Germinal center (tissue), 1 donor: Measurements from ENCODE around the gene NHERF2.

Source experiments
- DNase-seq: peaks from one replicate; pipeline ENCODE4 v3.0.0; 2012; ENCODE audit warnings: mixed read lengths, low spot score

NHERF2 gene

DNA sequence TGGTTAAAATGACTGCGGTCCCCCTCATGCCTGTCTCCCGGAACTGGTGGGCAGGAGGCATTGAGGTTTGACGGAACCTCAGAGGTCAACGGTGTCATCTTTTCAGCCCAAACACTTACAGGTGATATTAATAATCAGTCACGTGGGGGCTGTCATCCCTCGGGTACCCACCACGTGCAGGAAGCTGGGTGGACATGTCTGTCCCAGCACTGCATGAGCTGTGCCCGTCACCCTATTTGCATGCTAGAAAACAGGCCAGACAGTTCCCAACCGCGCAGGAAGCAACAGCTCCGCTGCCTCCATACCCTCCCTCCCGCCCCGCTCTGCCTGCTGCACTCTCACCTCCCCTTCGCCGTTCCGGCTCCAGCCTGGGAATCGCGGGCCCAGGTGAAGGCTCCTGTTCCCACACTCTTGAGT, 35.6 kb upstream of the NHERF2 start:
- peak; percentile 82 for DNase-seq

DNA sequence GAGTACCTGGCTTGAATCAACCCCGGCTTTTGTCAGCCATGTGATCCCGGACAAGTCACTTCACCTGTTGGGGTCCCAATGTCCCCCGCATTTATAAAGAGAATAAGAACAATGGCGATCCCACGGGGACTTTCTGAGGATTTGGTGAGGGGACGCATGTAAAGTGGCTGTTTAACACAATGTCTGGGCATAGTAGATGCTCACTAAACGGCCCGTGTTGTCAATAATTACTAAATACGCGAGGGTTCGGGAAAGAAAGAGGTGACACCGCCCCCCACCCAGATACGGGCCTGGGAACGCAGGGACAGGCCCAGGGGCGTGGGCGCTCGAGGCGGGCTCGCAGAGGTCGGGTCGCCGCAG, 35.1 kb upstream of the NHERF2 start:
- no peak for DNase-seq

DNA sequence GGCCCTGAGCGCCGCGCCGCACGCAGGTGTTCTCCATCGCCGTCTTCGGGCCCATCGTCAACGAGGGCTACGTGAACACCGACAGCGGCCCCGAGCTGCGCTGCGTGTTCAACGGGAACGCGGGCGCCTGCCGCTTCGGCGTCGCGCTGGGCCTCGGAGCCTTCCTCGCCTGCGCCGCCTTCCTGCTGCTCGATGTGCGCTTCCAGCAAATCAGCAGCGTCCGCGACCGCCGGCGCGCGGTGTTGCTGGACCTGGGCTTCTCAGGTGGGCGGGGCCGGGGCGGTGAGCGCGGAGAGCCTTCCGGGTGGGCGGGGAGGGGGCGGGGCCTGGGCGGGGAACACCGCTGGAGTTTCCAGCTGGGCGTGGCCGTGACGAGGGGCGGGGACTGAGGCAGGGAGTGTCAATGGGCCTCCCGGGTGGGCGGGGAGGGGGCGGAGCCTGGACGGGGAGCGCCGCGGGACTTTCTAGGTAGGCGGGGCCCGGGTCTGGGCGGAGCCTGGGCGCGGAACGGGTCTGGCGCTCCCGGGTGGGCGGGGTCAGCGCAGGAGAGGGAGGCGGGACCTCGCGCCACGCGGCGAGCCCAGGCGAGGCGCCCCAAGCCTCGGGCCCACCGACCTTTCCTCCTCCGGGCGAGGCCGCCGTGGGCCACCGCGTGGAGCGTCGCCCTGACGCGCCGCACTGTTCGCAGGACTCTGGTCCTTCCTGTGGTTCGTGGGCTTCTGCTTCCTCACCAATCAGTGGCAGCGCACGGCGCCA, 34.6 kb upstream of the NHERF2 start:
- peak; percentile 98 for DNase-seq

DNA sequence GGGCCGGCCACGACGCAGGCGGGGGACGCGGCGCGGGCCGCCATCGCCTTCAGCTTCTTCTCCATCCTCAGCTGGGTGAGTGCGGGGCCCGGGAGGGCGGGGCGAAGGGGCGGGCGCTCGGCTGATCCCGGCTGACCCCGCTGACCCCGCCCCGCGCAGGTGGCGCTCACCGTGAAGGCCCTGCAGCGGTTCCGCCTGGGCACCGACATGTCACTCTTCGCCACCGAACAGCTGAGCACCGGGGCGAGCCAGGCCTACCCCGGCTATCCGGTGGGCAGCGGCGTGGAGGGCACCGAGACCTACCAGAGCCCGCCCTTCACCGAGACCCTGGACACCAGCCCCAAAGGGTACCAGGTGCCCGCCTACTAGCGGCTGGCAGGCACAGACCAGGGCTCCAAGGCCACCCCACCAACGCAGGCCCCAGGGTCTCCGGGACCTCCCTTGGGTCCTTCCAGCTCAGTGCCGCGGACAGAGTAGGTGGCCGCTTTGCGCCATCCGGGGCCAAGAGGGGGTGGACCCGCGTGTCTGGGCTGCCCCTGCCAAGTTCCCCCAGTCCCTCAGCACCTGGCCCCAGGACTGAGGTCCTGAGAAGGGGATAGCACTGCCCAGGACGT, 33.9 kb upstream of the NHERF2 start:
- DNase-seq: no peak

DNA sequence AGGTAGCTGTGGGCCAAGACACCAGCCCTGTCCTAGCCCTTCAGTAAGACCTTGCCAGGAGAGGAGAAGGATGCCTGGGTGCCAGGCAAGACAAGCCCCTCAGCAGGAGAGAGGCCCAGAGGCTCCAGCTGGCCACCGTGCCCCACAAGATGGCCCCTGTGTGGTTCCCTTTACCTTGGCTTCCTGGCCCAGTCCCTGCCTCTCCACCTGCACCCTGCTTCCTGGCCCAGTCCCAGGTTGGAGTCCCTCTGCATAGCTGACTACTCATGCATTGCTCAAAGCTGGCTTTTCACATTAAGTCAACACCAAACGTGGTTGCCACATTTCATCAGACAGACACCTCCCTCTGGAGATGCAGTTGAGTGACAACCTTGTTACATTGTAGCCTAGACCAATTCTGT, 33.0 kb upstream of the NHERF2 start:
- no peak for DNase-seq

DNA sequence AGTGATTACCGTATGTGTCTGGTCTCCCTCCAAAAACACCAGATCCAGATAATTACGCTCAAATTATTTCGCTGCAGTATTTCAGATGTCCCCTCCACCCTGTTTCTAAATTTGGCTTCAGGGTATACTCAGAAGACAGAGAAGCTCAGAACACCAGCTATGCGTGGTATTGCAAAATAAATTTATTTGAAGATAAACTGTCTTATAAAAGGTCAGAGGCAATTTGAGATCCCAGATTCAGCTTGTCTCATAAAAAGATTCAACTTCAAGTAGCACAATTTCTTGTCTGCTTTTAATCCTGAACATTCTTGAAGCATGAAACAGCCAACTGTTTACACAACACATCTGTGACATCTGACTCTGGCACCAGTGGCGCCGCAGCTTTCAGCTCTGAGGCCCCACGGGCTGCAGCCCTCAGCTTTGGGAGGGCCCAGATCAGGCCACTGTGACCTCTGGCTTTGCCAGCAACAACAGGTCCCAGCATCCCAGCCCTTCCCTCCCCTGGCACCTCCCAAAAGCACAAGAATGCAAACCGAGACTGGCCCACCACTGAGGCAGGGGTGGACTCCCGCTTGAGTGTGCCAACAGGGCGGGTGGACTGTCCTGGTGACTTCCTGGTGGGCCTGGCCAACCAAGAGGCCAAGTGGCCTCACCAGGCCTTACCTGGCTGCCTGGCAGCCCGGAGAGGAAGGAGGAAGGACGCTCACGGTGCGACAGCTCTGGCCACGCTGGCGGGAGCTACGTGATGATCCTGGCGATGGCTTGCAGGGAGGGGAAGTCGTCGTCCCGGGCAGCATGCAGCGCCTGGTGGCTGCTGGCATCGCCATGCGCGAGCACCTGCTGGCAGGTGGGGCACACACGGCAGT, 29.0 kb upstream of the NHERF2 start:
- DNase-seq: no peak

DNA sequence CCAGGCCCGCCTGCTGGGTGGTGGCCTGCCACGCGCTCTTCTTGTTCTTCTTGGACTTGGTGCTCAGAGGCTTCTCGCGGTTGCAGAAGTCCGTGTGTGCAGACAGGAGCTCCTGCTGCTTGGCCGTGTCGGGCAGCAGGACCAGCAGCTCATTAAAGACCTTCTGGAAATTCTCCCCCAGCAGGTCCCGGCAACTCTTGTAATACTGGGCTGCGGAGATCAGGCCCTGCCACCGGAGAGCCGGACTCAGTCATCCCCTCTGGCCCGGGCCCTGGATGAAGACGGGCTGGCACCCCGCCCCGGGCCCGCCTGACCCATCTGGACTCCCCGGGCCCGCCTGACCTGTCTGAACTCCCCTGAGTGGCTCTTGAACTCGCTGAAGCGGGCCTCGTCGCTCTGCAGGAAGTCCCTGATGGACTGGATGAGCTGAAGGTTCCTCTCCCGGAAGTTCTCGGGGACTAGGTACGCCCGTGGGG, 28.3 kb upstream of the NHERF2 start:
- no peak for DNase-seq

DNA sequence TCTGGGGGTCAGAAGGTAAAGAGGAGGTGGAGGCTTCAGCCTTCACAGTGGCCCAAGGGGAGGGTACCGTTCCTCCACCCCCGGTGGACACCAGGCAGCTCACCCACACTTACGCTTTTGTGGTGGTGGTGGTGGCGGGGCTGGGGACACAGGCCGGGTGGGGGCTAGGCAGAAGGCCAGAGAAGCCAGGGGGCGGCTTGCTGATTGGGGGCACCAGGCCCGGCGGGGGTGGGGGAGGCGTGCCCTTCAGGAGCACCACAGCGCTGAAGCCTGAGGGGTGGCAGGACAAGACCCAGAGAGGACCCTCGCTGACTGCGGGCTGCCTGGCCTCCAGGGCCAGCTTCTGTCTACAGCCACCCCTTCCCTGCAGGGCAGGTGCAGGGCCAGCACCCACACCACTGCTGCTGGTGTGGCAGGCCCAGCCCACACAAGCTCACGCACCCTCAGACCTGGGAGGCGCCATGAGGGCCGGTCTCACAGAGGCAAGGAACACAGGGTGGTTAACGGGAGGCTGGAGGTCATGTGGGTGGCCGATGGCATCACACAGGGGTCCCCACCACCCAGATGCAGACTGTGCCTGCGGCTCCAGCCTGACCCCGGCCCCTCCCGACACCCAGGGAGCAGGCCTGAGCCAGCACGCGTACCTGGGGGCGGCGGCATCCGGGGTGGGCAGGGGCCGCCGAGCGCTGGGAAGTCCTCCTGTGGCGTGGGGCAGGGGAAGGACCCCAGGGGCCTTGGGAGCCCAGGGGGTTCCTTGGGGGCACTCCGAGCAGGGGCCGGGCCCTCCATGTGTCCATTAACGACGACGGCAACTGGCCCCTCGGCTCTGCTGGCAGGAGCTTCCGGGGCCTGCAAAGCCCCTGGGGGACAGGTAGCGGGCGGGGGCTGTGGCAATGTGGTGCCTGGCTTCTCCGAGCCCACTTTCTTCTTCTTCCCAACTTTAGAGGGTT, 27.6 kb upstream of the NHERF2 start:
- DNase-seq: no peak

DNA sequence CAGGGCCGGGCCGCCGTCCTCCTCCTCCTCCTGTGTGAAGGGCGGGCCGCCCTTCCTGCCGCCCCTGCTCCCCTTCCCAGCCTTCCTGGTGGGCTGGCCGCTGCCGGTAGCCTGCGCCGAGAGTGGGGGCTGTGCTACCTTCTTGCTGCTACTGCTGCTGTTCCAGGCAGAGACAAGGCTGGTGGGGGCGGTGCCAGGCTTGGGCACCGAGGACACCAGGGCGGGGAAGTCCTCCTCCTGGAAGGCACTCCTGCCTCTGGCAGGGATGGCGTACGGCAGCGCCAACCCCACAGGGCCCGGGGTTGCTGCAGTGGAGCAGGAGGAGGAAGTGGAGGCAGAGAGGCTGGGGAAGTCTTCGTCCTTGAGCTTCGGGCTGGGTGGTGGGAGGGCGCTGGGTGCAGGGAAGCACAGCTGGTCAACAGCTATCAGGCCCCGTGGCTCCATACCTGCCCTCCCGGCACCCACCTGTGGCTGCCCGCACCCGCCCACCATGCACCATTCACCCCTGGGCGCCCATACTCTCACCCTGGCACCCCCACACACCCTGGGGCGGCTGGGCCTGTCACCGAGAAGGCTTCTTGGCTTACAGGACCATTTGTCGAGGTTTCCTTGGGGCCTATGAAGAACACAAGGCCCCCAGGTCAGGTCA, 26.7 kb upstream of the NHERF2 start:
- DNase-seq: no peak

DNA sequence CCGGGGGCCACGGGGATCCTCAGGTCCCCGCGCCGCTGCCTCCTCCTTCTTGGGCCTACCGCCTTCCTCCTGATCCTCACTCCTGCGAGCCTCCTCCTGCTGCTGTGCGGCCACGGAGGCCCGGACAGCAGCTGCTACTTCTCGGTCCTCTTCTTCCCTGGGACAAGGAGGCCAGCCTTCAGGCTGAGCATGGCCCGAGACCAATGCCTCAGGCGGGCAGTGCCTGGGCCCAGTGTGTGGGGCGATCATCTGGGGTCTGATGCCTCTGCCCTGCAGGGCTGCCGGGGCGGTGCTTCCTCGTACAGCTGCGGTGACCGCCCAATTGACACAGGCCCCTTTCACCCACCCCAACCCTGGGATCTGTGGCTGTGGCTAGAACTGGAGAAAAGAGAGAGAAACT, 25.7 kb upstream of the NHERF2 start:
- no peak for DNase-seq

DNA sequence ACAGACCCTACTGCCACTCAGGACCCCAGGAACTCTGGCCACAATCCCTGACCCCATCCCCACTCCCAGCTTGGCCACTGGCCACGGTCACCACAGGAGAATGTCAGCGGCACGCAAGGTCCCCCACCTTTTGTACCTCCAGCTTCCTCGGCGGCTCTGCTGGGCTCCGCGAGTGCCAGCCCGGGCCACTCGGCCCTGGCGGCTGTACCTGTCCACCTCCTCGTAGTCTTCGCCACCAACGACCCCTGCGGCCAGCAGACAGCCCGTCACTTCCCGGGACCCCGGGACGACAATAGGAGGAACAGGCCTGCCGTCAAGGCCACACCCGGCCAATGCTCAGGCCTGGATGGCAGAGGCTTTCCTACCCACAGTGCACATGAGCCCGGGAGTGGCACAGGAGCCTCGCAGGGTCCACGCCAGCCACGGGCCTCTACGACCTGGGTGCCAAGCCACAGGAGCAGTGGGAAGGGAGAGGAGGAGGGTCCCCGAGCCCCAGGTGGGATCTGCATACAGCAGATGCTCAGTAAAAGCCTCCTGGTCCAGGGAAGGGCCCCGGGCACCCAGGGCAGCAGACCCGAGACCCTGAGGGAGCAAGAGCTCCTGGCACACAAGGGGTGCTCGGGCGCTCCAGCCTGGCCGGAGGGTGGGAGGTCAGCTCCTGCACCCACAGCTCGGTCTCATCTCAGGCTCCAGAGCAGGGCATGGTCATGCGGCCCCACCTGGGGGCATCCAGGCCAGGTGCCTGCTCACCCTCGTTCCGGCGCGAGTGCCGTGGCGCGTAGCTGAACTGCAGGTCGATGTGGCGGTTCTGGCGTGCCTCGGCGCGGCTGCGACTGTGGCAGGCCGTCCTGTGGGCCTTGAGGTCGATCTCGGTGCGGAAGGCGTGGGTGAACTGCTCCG, 25.0 kb upstream of the NHERF2 start:
- no peak for DNase-seq

DNA sequence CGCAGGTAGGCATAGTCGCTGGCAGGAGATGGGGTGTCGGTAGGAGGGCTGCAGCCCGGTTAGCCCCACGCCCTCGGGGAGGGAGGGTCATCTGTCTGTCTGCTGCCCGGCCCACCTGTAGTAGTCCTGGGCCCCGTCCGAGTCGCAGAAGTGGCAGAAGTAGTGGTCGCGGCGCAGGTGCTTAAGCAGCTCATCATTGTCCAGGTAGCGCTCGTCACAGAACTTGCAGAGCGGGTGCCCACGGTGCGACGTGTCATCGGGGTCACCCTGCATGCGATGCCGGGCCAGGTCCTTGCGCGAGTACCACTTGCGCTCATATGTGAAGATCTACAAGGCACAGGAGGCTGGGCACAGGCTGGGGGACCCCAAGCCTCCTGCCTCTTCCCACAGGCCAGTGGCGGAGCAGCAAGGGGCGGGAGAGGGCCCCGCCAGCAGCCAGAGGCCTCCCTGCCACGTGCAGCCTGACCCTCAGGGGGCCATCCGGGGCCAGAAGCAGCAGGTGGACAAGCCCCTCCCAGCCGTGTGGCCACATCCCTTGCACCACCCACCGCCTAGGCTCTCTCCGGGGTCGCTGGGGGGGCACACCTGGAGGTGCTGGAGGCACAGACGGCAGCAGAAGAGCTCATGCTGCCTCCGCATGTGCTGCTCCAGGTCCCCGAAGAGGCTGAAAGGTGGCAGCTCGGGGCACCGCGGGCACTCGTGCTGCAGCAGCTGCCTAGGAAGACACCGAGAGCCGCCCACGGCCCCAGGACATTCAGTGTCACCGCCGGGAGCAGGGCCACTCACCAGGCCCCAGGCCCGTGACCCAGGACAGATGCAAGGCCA, 24.1 kb upstream of the NHERF2 start:
- DNase-seq: no peak

DNA sequence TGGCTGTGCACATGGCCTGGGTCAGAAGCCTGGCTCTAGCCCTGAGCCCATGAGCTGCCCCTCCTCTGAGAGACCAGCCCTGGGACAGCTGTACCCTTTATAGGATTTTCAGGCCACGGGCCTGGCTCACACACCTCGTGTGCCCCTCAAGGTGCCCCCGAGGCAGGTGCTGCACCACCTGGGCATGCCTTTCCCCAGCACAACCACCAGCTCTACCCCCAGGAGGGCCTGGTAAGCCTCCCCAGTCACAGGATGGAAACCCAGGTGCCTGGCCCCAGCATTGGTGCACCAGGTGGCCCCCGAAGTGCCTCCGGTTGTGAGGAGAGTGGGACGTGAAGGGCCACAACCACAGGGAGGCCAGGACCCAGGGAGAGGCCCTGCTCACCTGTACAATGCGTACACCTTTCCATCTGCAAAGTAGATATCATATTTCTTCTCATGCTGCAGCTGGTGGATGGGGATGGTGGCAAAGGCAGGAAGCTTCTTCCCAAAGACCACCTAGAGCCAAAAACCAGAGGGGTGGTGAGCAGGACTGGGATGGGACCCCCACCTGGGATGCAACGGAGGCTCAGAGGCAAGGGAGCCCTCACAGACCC, 23.4 kb upstream of the NHERF2 start:
- DNase-seq: no peak

DNA sequence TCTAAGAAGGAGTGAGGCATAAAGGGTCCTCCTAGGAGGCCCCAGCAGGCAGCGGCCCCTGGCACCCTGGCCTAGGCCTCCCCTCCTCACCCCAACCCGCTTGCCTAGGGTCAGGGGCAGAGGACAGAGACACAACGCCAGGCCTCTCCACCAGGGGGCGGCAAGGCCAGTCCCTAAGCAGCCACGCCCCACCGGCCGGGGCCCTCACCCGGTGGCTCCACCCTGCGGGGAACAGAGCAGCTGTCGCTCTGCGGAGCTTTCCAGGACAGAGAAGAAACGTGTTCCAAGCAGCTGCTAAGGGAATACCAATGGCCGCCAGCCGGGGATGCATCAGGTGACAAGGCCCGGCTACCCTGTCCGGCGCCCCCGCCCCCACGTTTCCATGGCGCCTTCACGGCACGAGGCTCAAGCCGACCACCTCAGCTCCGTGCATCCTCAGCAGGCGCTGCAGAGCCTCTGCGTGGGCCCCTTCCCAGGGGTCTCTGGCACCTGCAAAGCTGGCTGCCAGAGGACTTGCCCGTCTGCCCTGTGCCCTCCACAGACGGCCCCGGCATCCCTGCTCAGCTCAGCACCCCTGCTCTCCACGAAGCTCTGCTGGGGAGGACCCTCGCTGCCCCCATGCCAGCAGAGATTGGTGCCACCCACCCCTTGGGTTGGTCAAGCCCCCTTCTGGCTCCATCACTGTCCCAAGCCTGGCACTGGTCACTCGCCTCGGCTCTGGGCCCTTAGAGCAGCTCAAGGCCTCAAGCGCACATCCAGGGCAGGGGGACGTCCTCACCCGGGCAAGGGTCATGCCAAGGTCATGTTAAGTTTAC, 22.7 kb upstream of the NHERF2 start:
- peak; percentile 90 for DNase-seq

DNA sequence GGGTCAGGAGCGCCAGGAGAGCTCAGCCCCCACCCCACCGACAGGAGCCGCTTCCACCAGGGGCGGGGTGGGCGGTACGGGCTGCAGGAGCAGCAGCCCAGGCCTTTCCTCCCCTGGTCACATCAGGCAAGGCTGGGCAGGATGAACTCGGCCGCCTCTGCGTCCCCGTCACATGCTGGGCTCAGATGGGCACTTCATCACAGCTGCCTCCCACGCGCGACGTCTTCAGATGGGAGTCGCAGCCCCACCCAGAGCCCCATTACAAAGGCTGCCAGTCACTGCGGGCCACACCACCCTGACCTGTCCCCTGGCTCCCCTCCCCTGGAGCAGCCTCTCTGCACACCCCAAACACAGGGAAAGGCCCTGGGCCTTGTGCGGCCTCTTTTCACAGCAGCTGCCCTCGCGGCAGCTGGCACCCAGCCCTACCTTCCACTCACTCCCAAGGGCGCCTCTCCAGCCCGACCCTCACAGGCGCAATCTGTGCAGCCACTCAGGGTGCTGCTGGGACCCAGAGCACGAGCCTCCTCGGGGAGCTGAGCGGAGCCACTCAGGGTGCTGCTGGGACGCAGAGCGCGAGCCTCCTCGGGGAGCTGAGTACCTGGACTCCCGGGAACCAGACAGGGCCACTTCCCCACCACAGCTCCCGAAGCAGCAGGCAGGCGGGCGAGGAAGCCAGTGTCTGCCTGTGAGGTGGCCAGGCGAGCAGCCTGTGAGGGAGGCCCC, 21.7 kb upstream of the NHERF2 start:
- no peak for DNase-seq

DNA sequence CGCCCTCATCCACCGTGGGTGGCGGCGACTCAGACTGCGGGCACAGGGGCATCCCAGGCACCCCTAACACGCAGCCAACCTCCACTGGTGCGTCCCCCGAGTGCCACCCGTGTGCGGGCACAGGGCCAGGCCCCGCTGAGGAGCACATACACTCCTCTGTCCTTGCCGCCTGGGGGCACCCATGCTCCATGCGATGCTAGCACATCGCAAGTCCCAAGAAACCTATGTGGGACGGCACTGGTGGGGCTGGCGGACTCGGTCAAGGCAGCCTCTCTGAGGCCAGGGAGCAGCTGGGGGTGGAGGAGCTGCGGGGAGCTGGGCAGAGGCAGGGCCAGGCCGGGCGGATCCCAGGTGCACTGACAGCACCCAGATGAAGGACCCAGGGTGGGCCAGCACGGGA, 21.1 kb upstream of the NHERF2 start:
- no peak for DNase-seq

DNA sequence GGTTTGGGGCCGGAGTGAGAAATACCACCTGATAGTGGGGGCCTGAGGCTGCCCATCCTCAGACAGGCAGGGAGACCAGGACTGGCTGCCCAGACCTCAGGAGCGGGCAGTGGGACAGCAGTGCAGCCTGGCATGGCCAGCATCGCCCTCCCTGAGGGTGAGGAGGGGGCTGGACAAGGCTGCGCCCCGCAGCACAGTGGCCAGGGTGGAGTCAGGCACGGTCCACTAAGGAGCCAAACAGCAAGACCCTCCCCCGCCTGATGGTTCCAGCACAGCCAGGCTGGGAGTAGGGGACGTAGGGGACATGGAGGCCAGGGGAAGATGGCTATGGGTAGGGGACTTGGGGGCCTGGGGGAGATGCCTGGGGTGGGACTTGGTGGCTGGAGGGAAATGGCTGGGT, 20.4 kb upstream of the NHERF2 start:
- DNase-seq: no peak
